Measurements from ENCODE around the gene AXL.
A peak's percentile ranks its signal among the peaks of the same experiment; 100 is the strongest.

AXL gene

DNA sequence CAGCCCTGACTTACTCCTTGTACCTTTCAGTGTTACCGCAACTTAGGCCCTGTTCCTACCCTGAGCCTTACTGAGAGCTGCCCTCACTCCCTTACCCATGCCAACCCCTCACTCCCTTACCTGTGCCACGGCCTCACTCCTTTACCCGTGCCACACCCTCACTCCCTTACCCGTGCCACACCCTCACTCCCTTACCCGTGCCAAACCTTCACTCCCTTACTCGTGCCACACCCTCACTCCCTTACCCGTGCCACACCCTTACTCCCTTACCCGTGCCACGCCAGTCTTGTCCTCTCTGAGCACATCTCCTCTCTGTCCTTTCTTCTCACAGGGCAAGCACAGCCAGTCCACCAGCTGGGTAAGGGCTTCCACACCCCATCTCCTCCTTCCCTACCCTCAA, 20.3 kb downstream of the AXL start:
- no peak for TF ChIP-seq CTCF (IDR thresholded peaks at IDR 0.05; ENCODE audit: insufficient read depth, low read depth, low read length, missing control alignments)
- H3K4me3 ChIP-seq (ENCODE audit: low read depth, low read length) = no peak overlapping the region
- DNase-seq (ENCODE audit: low read depth) = no peak

DNA sequence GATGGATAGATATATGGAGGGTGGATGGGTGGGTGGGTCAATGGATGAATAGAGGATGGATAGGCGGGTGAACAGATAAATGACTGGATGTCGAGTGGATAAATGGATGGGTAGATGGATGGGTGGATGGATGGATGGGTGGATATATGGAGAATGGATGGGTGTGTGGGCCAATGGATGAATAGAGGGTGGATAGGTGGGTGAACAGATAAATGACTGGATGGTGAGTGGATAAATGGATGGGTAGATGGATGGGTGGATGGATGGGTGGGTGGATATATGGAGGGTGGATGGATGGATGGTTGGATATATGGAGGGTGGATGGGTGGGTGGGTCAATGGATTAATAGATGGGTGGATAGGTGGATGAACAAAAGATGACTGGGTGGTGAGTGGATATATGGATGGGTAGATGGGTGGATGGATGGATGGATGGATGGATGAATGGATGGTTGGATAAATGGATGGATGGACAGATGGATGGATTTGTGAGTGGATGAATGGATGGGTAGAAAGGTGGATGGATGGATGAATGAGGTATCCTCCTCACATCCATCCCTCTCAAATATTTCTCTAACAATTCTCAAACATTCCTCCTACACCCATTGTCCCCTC, 21.0 kb downstream of the AXL start:
- DNase-seq (ENCODE audit: low read depth) = no peak
- TF ChIP-seq CTCF (IDR thresholded peaks at IDR 0.05; ENCODE audit: insufficient read depth, low read depth, low read length, missing control alignments) = no peak
- H3K4me3 ChIP-seq (ENCODE audit: low read depth, low read length) = no peak overlapping the region

GRCh38 chr19:41241859-41242258, 22.8 kb downstream of the AXL start:
- DNase-seq (ENCODE audit: low read depth) = no peak
- no peak for TF ChIP-seq CTCF (IDR thresholded peaks at IDR 0.05; ENCODE audit: insufficient read depth, low read depth, low read length, missing control alignments)
- no peak overlapping the region for H3K4me3 ChIP-seq (ENCODE audit: low read depth, low read length)

DNA sequence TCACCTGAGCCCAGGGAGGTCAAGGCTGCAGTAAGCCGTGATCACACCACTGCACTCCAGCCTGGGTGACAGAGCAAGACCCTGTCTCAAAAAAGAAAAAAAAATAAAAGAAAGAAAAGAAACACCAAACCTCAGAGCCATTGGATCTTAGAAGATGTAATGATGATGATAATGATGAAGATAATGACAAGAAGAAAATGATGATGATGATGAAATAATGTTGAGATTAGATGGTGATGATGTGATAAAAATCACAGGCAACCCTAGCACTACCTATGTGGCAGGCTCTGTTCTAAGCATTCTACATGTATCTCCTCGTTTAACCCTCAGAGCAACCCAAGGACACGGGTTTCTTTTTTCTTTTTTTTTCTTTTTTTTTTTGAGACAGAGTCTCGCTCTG, 25.1 kb downstream of the AXL start:
- no peak for TF ChIP-seq CTCF (IDR thresholded peaks at IDR 0.05; ENCODE audit: insufficient read depth, low read depth, low read length, missing control alignments)
- H3K4me3 ChIP-seq (ENCODE audit: low read depth, low read length) = no peak overlapping the region
- no peak for DNase-seq (ENCODE audit: low read depth)

DNA sequence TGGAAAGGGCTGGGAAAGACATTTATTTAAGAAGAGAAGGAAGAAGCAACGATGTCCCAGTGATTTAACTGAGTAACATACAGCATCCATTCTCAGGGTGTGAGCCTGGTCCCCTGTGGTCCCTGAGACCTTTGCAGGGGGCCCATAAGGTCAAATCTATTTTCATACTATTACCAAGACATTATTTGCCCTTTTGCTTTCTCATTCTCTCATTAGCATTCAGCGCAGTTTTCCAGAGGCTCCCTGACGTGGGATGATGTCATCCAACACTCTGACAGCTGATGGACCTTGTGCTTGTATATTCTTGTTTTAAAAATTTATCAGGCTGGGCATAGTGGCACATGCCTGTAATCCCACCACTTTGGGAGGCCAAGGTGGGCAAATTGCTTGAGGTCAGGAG, 26.8 kb downstream of the AXL start:
- no peak overlapping the region for H3K4me3 ChIP-seq (ENCODE audit: low read depth, low read length)
- TF ChIP-seq CTCF (IDR thresholded peaks at IDR 0.05; ENCODE audit: insufficient read depth, low read depth, low read length, missing control alignments) = no peak
- DNase-seq (ENCODE audit: low read depth) = no peak

DNA sequence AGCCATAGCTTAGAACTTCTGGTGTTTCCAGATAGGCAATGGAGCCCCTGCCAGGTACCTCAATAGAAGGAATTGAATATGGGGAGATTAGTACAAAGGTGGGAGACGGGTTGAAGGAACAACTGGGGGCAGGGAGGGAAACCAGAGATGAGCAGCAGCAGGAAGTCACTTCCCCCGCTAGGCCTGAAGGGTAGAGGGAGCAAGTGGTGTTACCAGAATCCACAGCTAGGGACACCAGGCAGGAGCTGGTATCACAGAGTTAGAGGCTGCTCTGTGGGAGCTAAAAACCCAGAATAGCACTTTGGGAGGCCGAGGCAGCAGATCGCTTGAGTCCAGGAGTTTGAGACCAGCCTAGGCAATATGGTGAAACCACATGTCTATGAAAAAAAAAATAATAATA, 29.9 kb downstream of the AXL start:
- H3K4me3 ChIP-seq (ENCODE audit: low read depth, low read length) = no peak overlapping the region
- TF ChIP-seq CTCF (IDR thresholded peaks at IDR 0.05; ENCODE audit: insufficient read depth, low read depth, low read length, missing control alignments) = peak; percentile 0
- DNase-seq (ENCODE audit: low read depth) = no peak

GRCh38 chr19:41249707-41250423, 30.8 kb downstream of the AXL start:
- DNase-seq (ENCODE audit: low read depth) = no peak
- TF ChIP-seq CTCF (IDR thresholded peaks at IDR 0.05; ENCODE audit: insufficient read depth, low read depth, low read length, missing control alignments) = no peak
- no peak overlapping the region for H3K4me3 ChIP-seq (ENCODE audit: low read depth, low read length)
